Posterior vena cava (tissue), 2 donors: ENCODE measurements around the gene ZNF813. TPM values are rescaled to one million over a fixed set of nuclear protein-coding genes. Genes with fewer than 3 reads are reported as not detected.
A peak's percentile ranks its signal among the peaks of the same experiment; 100 is the strongest.
"Not testable (repeated sequence)": the region's sequence is repeated elsewhere in the genome, so short reads cannot be mapped to it uniquely, and the experiment has no call there.

Experiments used
- DNase-seq: peaks from one replicate; pipeline ENCODE4 v3.0.0-alpha.2; 2020; ENCODE audit warnings: low spot score
- intact Hi-C, 2 donors: fragments of 100-400 bp; cut with DNase I; formaldehyde crosslinking; loops; one replicate each; pipeline versions ENCODE4 v1.14.1 to v1.14.2; 2022 to 2023
- long read RNA-seq, 2 donors: library from polyadenylated mRNA; unstranded; transcript quantifications; one replicate each; pipeline ENCODE4 v2.0.0, GENCODE V29; 2020 to 2021
- total RNA-seq, 2 donors: library from RNA; stranded (reverse); fragmentation: NEBNext Ultra II Directional; extraction: Animal tissue kit (Norgen Biotek cat#: 25700); gene quantifications; one replicate each; pipeline ENCODE4 v1.2.1, GENCODE V29; 2021
- donor health status: DM: yes; HTN: yes; CAD: no.
- donor health status: DM: yes; HTN: yes; CAD: no.

ZNF813 gene
- total RNA-seq, result 1 to 10 TPM; 2.5 to 2.9 TPM
- long read RNA-seq, donor 1, full-length matches to known transcripts, result 1 of 1 reads
- long read RNA-seq, donor 1, partial matches to known transcripts, result 0 of 1 reads
- long read RNA-seq, donor 1, other reads (novel, unspliced or antisense), result 0 of 1 reads
- long read RNA-seq, donor 2, result 0 reads

DNA sequence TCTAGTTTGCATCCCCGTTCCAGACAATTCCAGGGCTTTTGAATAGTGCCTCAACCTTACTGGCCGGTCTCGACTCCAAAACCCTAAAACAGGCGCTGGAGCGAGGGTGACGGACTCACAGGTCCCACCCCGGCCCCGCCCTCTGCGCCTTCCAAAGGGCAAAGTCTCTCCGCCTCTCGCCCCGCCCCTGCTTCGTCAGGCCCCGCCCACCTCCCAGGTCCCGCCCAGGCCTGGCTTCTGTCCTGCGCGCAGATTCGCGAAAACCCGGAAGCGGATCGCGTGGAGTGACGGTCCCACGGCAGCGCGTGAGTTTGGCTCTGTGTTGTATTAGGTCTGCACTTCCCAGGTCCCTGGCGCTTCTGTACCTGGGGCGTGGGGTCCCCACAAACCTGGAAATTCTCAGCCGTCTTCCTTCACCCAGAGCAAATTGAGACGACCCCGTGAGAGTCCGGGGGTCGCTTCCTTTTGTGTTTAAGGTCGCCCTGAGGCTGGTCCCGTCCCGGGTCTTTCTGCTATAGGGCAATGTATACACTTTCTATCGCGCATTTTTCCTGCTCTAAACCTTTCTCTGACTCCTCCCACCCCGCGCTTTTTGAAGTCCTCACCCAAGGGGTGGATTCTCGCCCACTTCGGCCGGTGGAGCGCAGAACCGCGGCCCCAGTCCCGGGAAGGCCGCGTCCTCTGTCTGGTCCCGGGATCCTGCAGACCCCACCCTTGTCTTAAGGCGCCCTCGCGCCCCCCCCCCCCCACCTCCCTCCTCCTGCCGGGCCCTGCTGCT, at the start of gene ZNF813:
Gene ZNF813, plus strand, starts transcription at position 249 of the 778 bp plus-strand sequence. CDS start 16,090 bp downstream, outside the sequence.
- intact Hi-C loops, result no loop called here
- DNase-seq, result peak; percentile 98

DNA sequence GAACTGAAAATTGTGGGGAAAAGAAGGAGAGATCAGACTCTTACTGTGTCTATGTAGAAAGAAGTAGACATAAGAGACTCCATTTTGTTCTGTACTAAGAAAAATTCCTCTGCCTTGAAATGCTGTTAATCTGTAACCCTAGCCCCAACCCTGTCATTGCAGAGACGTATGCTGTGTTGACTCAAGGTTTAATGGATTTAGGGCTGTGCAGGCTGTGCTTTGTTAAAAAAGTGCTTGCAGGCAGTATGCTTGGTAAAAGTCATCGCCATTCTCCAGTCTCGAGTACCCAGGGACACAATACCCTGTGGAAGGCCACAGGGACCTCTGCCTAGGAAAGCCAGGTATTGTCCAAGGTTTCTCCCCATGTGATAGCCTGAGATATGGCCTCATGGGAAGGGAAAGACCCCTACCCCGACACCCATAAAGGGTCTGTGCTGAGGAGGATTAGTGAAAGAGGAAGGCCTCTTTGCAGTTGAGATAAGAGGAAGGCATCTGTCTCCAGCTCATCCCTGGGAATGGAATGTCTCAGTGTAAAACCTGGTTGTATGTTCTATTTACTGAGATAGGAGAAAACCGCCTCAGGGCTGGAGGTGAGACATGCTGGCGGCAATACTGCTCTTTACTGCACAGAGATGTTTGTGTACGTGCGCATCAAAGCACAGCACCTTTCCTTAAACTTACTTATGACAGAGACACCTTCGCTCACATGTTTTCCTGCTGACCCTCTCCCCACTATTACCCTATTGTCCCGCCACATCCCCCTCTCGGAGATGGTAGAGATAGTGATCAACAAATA, 46.8 kb upstream of the ZNF813 start:
- intact Hi-C loops, DNase-seq: not testable (repeated sequence)

DNA sequence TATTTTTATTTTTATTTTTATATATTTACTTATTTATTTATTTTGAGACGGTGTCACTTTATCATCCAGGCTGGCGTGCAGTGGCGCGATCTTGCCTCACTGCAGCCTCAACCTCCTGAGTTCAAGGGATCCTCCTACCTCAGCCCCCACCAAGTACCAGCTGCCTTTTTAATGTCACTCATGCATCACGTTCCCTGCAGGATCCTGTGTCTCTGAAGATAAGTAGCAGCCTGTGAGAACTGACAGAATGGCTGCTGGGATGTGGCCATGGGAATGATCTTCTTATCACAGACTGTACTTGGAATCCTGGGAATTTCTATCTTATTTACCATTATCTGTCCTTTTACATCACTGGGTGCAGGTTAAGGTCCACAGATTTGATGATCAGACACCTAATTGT, 45.0 kb upstream of the ZNF813 start:
- intact Hi-C loops, result no loop called here

DNA sequence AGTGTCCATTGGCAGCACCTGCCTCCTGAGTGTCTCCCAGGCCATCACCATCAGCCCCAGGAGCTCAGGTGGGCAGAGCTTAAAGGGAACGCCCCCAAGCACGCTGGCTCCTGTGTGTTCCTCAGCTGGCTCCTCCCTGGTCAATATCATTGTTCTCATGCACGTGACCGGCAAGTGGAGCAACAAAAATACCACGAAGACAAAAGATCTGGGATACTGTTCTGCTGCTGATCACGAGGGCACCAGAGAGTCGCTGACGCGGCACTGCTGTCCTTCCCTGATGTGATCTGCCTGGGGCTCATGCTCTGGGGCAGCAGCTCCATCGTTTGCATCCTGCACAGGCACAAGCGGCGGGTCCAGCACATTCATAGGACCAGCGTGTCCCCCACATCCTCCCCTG, 44.5 kb upstream of the ZNF813 start:
- intact Hi-C loops, DNase-seq: not testable (repeated sequence)

More for the DNA sequence above, 45.0 kb upstream of the ZNF813 start:
- DNase-seq, result no peak

DNA sequence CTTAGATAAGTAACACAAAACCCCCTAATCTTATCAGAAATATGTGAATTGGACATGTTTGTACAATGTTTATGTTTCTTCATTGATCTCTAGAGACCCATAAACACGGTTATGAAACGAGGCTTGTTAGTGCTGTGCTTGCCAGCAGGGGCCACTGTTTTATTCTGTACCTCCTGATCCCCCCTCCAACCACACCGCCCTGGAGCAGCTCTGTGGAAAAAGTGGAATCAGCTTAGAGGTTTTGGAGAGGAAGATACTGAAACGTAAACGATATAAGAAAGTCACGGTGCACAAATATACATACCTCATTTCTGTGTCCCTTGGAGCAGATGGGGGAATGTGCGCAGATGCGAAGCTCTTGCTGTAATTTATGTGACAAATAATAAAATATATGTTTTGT, 43.9 kb upstream of the ZNF813 start:
- DNase-seq, intact Hi-C loops: not testable (repeated sequence)

DNA sequence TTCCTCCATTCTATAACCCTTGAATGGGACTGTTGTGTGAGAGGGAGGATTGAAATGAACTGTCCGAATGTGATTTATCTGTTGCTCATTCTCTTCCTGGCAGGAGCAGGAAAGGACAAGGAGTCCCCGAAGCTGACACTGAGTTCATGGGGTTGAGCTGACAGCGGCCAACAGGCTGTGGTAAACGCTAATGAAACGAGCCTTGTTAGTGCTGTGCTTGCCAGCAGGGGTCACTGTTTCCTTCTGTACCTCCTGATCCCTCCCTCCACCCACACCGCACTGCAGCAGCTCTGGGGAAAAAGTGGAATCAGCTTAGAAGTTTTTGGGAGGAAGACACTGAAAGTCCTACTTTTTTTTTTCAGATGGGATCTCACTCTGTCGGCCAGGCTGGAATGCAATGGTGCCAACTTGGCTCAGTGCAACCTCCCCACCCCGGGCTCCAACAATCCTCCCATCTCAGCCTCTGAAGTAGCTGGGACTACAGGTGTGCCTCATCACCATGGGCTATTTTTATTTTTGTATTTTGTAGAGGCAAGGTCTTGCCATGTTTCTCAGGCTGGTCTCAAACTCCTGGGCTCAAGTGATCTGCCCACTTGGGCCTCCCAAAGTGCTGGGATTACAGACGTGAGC, 42.5 kb upstream of the ZNF813 start:
- intact Hi-C loops, result no loop called here
- DNase-seq, result peak; percentile 90

DNA sequence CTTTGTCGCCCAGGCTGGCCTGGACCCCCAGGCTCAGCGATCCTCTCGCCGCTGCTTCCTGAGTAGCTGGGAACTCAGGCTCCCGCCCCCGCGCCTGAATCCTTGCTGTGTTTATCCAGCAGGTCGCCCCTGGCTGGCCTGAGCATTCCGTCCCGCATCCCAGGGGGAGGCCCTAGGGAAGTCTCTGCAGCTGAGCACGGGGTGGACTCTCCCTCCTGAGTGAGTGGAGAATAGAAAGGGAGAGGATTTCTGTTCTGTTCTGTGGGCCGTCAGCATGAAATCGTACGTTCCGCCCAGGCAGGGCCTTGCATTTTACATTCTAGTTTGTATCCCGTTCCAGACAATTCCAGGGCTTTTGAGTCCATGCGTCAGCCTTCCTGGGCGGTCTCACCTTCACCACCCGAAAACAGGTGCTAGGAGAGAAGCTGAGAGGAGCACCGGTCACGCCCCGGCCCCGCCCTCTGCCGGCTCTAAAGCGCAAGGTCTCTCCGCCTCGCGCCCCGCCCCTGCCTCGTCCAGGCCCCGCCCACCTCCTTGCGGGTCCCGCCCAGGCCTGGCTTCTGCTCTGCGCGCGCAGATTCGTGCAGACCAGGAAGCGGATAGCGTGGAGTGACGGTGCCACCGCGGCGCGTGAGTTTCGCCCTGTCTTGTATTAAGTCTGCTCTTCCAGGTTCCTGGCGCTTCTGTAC, 36.0 kb upstream of the ZNF813 start, which contains the start of gene ZNF761:
Gene ZNF761, plus strand, starts transcription at position 586 of the 689 bp plus-strand sequence. CDS start 15,285 bp downstream, outside the sequence.
- DNase-seq, result peak; percentile 99
- intact Hi-C loops, result no loop called here

DNA sequence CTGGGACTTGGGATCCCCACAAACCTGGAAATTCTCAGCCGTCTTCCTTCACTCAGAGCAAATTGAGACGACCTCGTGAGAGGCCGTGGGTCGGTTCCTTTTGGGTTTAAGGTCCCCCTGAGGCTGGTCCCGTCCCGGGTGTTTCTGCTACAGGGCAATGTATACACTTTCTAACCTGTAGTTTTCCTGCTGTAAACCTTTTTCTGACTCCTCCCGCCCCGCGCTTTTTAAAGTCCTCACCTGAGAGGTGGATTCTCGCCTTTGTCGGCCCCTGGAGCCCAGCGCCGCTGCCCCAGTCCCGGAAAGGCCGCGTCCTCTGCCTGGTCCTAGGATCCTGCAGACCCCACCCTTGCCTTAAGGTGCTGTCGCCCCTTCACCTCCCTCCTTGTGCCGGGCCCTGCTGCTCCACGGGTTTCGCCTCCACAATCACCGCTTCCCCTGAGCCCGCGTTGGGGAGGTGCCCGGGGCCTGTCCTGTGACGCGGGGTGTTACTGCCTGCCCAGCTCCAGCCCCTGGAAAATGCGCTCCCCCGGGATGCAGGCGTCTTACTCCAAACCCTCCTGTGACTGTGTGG, 35.4 kb upstream of the ZNF813 start:
- intact Hi-C loops, result no loop called here
- DNase-seq, result no peak

DNA sequence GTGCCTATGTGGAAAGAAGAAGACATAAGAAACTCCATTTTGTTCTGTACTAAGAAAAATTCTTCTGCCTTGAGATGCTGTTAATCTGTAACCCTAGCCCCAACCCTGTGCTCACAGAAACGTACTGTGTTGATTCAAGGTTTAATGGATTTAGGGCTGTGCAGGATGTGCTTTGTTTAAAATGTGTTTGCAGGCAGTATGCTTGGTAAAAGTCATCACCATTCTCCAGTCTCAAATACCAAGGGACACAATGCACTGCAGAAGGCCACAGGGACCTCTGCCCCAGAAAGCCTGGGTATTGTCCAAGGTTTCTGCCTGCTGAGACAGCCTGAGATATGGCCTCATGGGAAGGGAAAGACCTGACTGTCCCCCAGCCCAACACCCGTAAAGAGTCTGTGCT, 23.7 kb upstream of the ZNF813 start:
- intact Hi-C loops, result not testable (repeated sequence)

DNA sequence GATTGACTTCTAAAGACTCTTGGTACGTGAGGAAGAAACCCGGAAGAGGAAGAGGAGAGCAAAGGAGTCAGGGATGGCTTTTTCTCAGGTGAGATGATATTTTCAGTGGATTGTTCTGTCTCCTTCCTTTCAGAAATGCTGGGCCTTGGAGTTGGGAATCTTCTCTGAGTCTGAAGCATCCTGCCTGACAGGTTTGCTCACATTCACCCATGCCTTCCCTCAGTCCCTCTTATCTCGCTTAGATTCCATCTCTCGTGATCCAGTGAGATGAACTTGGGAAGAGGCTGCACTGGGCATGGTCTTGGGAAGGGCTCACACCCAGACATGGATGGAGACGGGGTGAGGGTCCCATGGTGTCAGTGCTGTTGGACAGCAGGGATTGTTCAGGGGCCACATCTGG, 20.3 kb upstream of the ZNF813 start:
- DNase-seq, intact Hi-C loops: not testable (repeated sequence)

More for the DNA sequence above, 23.7 kb upstream of the ZNF813 start:
- not testable (repeated sequence) for DNase-seq

DNA sequence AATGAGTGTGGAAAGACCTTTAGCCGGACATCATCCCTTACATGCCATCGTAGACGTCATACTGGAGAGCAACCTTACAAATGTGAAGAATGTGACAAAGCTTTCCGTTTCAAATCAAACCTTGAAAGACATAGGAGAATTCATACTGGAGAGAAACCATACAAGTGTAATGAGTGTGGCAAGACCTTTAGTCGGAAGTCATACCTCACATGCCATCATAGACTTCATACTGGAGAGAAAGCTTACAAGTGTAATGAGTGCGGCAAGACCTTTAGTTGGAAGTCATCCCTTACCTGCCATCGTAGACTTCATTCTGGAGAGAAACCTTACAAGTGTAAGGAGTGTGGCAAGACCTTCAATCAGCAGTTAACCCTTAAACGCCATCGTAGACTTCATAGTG, 11.7 kb upstream of the ZNF813 start:
- intact Hi-C loops, result no loop called here

DNA sequence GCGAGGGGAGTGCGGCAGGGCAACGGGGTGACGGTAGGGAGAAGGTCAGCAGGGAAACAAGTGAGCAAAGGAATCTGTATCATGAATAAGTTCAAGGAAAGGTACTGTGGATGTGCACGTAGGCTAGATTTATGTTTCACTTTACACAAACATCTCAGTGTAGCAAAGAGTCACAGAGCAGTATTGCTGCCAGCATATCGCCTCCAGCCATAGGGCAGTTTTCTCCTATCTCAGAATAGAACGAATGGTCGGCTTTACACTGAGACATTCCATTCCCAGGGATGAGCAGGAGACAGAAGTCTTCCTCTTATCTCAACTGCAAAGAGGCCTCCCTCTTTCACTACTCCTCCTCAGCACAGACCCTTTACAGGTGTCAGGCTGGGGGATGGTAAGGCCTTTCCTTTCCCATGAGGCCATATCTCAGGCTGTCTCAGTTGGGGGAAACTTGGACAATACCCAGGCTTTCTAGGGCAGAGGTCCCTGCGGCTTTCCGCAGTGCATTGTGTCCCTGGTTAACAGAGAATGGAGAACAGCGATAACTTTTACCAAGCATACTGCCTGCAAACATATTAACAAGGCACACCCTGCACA, 7.3 kb upstream of the ZNF813 start:
- intact Hi-C loops, DNase-seq: not testable (repeated sequence)

More for the DNA sequence above, 11.7 kb upstream of the ZNF813 start:
- no peak for DNase-seq

DNA sequence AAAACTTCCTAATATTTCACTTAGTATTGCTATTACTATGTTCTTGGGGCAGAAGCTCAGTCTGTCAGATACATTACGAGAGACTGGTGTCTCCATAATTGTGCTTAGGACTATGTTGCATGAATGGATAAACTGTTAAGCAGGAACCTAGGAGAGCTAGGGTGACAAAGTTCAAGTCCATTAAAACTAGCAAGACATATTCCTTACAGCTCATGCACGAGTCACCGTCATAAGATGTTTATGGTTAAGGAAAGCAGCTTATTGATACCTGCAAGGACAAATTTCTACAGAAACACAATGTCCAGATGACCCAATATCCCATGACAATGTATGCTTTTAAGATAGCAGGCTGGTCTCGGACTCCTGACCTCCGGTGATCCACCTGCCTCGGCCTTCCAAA, 5.7 kb upstream of the ZNF813 start:
- intact Hi-C loops, result no loop called here
- no peak for DNase-seq

DNA sequence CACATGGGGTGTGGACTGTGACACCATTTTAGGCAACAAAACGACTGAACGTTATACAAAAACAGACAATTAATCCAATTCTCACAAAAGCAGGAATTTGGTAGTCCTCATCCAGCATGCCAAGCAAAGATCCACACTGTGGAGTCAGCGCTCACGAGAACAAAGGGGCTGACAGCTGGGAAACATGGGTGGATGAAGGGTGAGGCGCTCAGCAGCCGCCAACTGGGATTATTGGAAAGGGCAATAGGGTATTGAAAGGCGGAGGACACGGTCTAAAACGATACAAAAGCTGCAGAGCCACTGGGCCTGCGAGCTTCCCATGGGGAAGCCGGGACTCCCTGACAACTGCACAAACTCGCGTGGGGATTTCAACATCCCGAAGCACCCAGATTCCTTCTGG, 4.7 kb upstream of the ZNF813 start:
- DNase-seq, result no peak
- intact Hi-C loops, result no loop called here

DNA sequence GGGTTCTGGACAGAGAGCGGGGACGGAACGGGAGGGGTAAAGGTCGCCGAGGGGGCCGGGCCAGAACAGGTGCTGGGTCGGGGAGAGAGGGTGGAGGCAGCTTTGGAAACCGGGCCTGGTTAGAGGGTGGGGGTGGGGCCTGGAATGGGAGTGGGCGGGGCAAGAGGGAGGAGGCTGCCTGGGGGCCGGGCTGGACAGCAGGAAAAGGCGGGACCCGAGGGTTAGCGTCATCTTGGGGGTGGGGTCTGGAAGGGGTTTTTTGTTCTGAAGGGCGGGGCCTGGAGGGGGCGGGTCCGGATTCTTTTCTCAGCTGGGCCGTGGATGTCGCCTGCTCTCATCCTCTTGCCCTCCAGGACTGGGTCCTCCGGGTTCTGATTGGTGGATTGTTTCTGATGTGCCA, 4.3 kb upstream of the ZNF813 start:
- intact Hi-C loops, result no loop called here
- peak; percentile 81 for DNase-seq

DNA sequence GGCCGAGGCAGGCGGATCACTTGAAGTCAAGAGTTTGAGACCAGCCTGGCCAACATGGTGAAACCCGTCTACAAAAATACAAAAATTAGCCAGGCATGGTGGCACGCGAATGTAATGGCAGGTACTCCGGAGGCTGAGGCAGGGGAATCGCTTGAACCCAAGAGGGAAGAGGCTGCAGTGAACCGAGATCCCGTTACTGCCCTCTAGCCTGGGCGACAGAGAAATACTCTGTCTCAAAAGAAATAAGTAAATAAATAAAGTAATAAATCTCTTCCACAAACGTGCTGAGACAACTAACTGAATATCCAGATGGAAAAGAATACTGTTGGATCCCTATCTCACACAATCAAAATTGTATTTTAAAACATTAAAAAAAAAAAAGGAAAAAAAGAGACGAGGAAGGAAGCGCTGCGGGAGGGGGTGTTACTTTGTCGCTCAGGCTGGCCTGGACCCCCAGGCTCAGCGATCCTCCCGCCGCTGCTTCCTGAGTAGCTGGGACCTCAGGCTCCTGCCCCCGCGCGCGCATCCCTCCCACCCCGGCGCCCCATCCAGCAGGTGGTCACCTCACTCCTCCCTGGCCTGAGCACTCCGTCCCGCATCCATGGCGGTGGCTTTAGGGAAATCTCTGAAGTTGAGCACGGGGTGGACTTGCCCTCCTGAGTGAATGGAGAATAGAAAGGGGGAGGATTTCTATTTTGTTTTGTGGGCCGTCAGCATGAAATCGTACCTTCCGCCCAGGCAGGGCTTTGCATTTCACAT, 628 bp upstream of the ZNF813 start:
- DNase-seq, result no peak
- intact Hi-C loops, result no loop called here

DNA sequence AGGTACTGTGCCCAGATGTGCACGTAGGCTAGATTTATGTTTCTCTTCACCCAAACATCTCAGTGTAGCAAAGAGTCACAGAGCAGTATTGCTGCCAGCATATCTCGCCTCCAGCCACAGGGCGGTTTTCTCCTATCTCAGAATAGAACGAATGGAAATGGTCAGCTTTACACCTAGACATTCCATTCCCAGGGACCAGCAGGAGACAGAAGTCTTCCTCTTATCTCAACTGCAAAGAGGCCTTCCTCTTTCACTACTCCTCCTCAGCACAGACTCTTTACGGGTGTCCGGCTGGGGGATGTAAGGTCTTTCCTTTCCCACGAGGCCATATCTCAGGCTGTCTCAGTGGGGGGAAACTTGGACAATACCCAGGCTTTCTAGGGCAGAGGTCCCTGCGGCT, 1.1 kb downstream of the ZNF813 start:
- DNase-seq, intact Hi-C loops: not testable (repeated sequence)

DNA sequence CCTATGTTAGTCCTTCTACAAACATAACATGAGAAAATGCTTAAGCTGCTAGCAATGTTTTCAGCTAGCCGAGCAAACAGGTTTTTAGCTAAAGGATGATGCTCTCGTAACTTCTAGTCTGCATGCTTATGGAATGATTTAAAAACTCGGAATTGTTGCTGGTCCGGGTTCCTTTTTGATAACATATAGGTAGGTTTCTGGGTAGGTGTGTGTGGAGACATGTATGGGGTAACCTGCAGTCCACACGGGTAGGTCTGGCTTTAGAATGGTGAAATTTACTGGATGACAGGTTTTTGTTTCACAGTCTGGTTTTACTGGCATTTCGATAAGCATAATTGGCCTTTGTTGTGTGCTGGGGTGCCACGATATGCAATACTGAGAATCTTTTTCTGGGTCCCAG, 4.4 kb downstream of the ZNF813 start:
- DNase-seq, result no peak
- intact Hi-C loops, result no loop called here
